Stimulated activated CD8-positive, alpha-beta memory T cell treated with anti-CD3 and anti-CD28 coated beads, Interleukin-7, amount 100 ng/mL, for 48 hours (primary cell): ENCODE data around the gene TP53TG3C.
"Not testable (repeated sequence)": the region's sequence is repeated elsewhere in the genome, so short reads cannot be mapped to it uniquely, and the experiment has no call there.

Experiments used
- DNase-seq, 2 donors: peaks; one replicate each; pipeline ENCODE4 v3.0.0-alpha.2; 2020; ENCODE audit warnings: low read depth in 1 of 2; ENCODE audit errors: extremely low read depth in 1 of 2

The TP53TG3C gene, protein sequence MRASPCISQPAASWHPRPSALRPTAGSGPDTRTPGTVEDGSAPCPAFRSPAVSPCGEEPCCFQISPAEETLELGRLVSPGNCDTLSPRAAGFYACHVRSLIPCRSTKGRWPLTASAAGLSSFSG

DNA sequence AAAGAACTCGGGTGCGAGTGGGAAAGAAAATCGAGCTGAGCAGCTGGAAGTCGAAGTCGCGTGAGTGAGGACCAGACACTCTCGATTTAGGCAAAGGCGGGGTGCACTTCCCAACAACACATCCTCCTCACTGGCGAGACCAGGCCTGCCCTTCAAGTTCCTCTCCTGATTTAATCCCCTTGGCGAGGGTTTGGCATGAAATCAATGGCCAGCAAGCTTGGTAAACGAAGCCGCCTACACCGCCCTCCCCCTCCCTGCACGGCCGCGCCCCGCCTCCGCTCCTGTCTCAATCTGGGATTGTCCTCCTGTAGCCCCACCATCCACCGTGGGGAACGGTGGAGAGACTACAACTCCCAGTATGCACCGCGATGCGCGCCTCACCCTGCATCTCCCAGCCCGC lies at the start of gene TP53TG3C:
TP53TG3C (plus strand) TSS at position 301 of the 400 bp plus-strand sequence; CDS start at position 369, 68 bp downstream.
- not testable (repeated sequence) for DNase-seq
